CD14-positive monocyte (primary cell): ENCODE measurements around the gene TRAF3. TPM values are rescaled to one million over a fixed set of nuclear protein-coding genes. Genes with fewer than 3 reads are reported as not detected.

Experiments
- DNase-seq, 3 donors: peaks; one replicate each; pipeline ENCODE4 v3.0.0-alpha.2; 2011 to 2022
- H2AFZ ChIP-seq: 2 replicates; pipeline ENCODE4 v1.6.0; 2012; ENCODE audit warnings: mild to moderate bottlenecking, low read depth, low read length, inconsistent platforms; ENCODE audit not compliant: insufficient read depth, poor library complexity, severe bottlenecking
- H3K27ac ChIP-seq, 2 donors: 1 replicate in 1 of 2; 2 replicates in 1 of 2; pipeline ENCODE4 v1.5.1; 2012 to 2013; ENCODE audit warnings: low read length in 2 of 2, control low read depth in 1 of 2, inconsistent platforms in 1 of 2, low read depth in 1 of 2, mild to moderate bottlenecking in 1 of 2
- H3K27me3 ChIP-seq, 2 donors: one replicate each; pipeline versions ENCODE4 v1.6.0 to v1.6.1; 2011 to 2013; ENCODE audit warnings: low read length in 2 of 2; ENCODE audit not compliant: control insufficient read depth in 2 of 2, insufficient read depth in 2 of 2
- H3K36me3 ChIP-seq, 2 donors: replicated peaks in 1 of 2; 1 replicate in 1 of 2; 2 replicates in 1 of 2; pipeline versions ENCODE4 v1.5.1 to v1.6.1; 2012 to 2013; ENCODE audit warnings: low read length in 2 of 2, control low read depth in 1 of 2, inconsistent platforms in 1 of 2, mild to moderate bottlenecking in 1 of 2; ENCODE audit not compliant: insufficient read depth in 2 of 2, control insufficient read depth in 1 of 2
- H3K4me1 ChIP-seq, 2 donors: 1 replicate in 1 of 2; 2 replicates in 1 of 2; pipeline versions ENCODE4 v1.5.1 to v1.6.1; 2012 to 2013; ENCODE audit warnings: low read length in 2 of 2, control low read depth in 1 of 2, inconsistent platforms in 1 of 2, mild to moderate bottlenecking in 1 of 2, moderate library complexity in 1 of 2; ENCODE audit not compliant: insufficient read depth in 2 of 2, control insufficient read depth in 1 of 2
- H3K4me2 ChIP-seq: replicated peaks from 2 replicates; pipeline ENCODE3; 2012; ENCODE audit warnings: low read length, moderate library complexity, mild to moderate bottlenecking; ENCODE audit not compliant: poor library complexity, severe bottlenecking; ENCODE audit errors: extremely low read depth
- H3K4me3 ChIP-seq, 3 experiments: fragments of 200-600 bp in 1 of 3; sonication (generic) in 1 of 3; replicated peaks in 1 of 3; 1 replicate in 2 of 3; 2 replicates in 1 of 3; pipeline ENCODE4 v1.5.1; 2011 to 2013; ENCODE audit warnings: low read length in 3 of 3, mild to moderate bottlenecking in 3 of 3, control low read depth in 2 of 3, low read depth in 2 of 3, inconsistent platforms in 1 of 3, moderate library complexity in 1 of 3
- H3K79me2 ChIP-seq: 2 replicates; pipeline ENCODE4 v1.6.0; 2012; ENCODE audit warnings: mild to moderate bottlenecking, control low read depth, inconsistent platforms, low read length, moderate library complexity; ENCODE audit not compliant: insufficient read depth
- H3K9ac ChIP-seq: 2 replicates; pipeline ENCODE4 v1.6.0; 2017; ENCODE audit warnings: low read length, mild to moderate bottlenecking; ENCODE audit not compliant: insufficient read depth, poor library complexity, severe bottlenecking
- H3K9me3 ChIP-seq, 2 donors: replicated peaks in 1 of 2; 1 replicate in 1 of 2; 2 replicates in 1 of 2; pipeline versions ENCODE4 v1.5.1 to v1.6.1; 2012 to 2013; ENCODE audit warnings: low read length in 2 of 2, control low read depth in 1 of 2; ENCODE audit not compliant: control insufficient read depth in 1 of 2, insufficient read depth in 1 of 2
- H4K20me1 ChIP-seq: 2 replicates; pipeline ENCODE4 v1.6.0; 2012; ENCODE audit warnings: mild to moderate bottlenecking, low read length, control low read depth, moderate library complexity; ENCODE audit not compliant: insufficient read depth
- H3K27ac Mint-ChIP-seq, 7 donors: one replicate each; pipeline ENCODE4 v1.8.0; 2020; ENCODE audit warnings: mild to moderate bottlenecking in 7 of 7, mixed read lengths in 7 of 7, moderate library complexity in 6 of 7, inconsistent platforms in 2 of 7
- H3K27me3 Mint-ChIP-seq, 3 donors: one replicate each; pipeline ENCODE4 v1.8.0; 2021 to 2022; ENCODE audit warnings: low read depth in 3 of 3, mild to moderate bottlenecking in 3 of 3, mixed read lengths in 3 of 3, moderate library complexity in 3 of 3, inconsistent platforms in 1 of 3
- H3K36me3 Mint-ChIP-seq, 2 donors: one replicate each; pipeline ENCODE4 v1.8.0; 2020; ENCODE audit warnings: mixed read lengths in 2 of 2, inconsistent platforms in 1 of 2, mild to moderate bottlenecking in 1 of 2
- H3K4me1 Mint-ChIP-seq: one replicate; pipeline ENCODE4 v1.8.0; 2020; ENCODE audit warnings: mild to moderate bottlenecking, mixed read lengths
- H3K4me3 Mint-ChIP-seq, 2 donors: one replicate each; pipeline ENCODE4 v1.8.0; 2020; ENCODE audit warnings: mild to moderate bottlenecking in 2 of 2, mixed read lengths in 2 of 2, moderate library complexity in 1 of 2
- H3K9me3 Mint-ChIP-seq, 7 donors: one replicate each; pipeline ENCODE4 v1.8.0; 2020 to 2022; ENCODE audit warnings: mixed read lengths in 7 of 7, mild to moderate bottlenecking in 6 of 7, moderate library complexity in 6 of 7, inconsistent platforms in 2 of 7
- WGBS: methylation state at CpG from one replicate; pipeline ENCODE4 v1.1.5; 2013; ENCODE audit warnings: missing lambda C conversion rate; ENCODE audit not compliant: insufficient coverage; 5-methylcytosine and 5-hydroxymethylcytosine counted together
- intact Hi-C, 2 donors: fragments of 100-400 bp; cut with micrococcal nuclease; formaldehyde crosslinking; loops; one replicate each; pipeline versions ENCODE4 v1.15.0 to v1.15.1; 2023
- polyA plus RNA-seq, 3 donors: library from polyadenylated mRNA; depleted of rRNA in 1 of 3; unstranded in 2 of 3; stranded (reverse) in 1 of 3; fragments of 300-500 nt in 2 of 3; fragments of >200 nt in 1 of 3; fragmentation: Illumina TruSeq in 2 of 3; gene quantifications; 1 replicate in 2 of 3; 2 replicates in 1 of 3; pipeline ENCODE4 v1.2.3, GENCODE V29; 2012 to 2021
- TF ChIP-seq, protein P1 (sequence below): fragments of 200-600 bp; IDR thresholded peaks from one replicate; pipeline ENCODE4 v1.8.0; 2022; ENCODE audit warnings: antibody characterized with exemption, mild to moderate bottlenecking

TRAF3 gene
- polyA plus RNA-seq, 3 donors = 12.0 to 37.6 (median 17.3) TPM

DNA sequence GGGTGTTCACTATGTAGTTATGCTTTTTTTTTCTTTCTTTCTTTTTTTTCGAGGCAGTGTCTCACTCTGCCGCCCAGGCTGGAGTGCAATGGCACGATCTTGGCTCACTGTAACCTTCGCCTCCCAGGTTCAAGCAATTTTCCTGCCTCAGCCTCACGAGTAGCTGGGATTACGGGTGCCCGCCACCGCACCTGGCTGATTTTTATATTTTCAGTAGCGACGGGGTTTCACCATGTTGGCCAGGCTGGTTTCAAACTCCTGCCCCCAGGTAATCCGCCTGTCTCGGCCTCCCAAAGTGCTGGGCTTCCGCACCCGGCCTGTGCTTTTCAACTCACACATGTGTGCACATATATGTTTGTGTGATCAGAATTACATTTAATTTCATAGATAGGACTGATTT lies 106.3 kb downstream of the TRAF3 start:
- no peaks in the 10 kb centered on the region for H3K27me3 ChIP-seq
- no peak overlapping the region for H3K4me3 ChIP-seq
- intact Hi-C loops = no loop called here
- Mint-ChIP-seq H3K27ac (peak overlapping the region in 2 of 7 donors; percentile 12 to 16), H3K27me3 (no peaks in the 10 kb centered on the region), H3K36me3 (peaks cover 70 to 85% of the 10 kb centered on the region in 2 donors), H3K9me3 (peaks cover 0 to 1% (median 0%) of the 10 kb centered on the region in 7 donors), H3K4me1 (no peaks in the 10 kb centered on the region), H3K4me3 (no peak overlapping the region)
- no peaks in the 10 kb centered on the region for H3K4me1 ChIP-seq
- no peak overlapping the region for H2AFZ ChIP-seq
- 98% methylated on average over 9 of the region's 14 CpGs for WGBS
- H3K9me3 ChIP-seq = no peaks in the 10 kb centered on the region
- H3K27ac ChIP-seq = no peak overlapping the region
- TF ChIP-seq, protein P1, sequence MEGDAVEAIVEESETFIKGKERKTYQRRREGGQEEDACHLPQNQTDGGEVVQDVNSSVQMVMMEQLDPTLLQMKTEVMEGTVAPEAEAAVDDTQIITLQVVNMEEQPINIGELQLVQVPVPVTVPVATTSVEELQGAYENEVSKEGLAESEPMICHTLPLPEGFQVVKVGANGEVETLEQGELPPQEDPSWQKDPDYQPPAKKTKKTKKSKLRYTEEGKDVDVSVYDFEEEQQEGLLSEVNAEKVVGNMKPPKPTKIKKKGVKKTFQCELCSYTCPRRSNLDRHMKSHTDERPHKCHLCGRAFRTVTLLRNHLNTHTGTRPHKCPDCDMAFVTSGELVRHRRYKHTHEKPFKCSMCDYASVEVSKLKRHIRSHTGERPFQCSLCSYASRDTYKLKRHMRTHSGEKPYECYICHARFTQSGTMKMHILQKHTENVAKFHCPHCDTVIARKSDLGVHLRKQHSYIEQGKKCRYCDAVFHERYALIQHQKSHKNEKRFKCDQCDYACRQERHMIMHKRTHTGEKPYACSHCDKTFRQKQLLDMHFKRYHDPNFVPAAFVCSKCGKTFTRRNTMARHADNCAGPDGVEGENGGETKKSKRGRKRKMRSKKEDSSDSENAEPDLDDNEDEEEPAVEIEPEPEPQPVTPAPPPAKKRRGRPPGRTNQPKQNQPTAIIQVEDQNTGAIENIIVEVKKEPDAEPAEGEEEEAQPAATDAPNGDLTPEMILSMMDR = no peak
- no peaks in the 10 kb centered on the region for H3K79me2 ChIP-seq
- H4K20me1 ChIP-seq = peaks cover 16% of the 10 kb centered on the region
- H3K9ac ChIP-seq = no peak overlapping the region
- no peak for DNase-seq
- H3K4me2 ChIP-seq = no peak overlapping the region
- peaks cover 68 to 99% of the 10 kb centered on the region in 2 donors for H3K36me3 ChIP-seq

DNA sequence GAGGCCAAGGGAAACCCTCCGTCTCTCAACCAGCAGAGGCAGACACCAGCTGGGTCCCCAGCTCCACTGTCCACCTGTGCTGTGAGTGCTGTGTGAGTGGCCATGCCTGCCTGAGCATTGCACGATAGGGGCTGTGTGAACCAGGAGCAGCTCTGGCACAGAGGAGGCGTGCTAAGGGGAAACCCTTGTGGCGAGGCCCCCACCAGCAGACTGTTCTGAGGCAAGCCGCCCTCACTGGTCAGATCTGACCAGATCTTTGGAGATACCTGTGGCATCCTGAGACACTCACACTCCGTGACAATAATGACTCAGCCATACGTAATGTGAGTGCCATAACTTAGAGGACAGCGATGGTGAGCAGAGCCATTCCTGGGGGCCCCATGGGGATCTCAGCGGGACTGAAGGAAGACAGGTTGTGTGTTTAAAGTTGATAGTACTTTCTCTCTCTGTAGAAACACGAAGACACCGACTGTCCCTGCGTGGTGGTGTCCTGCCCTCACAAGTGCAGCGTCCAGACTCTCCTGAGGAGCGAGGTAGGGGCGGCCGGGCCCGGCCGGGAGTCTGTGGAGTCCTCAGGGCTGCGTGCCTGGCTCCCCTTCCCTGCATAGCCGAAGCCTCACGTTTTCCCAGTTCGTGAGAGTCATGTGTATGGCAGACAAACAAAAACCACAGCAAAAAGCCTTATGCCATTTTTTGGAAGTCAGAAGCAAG lies 108.6 kb downstream of the TRAF3 start:
- H3K9ac ChIP-seq = no peak overlapping the region

More for the DNA sequence above, 108.6 kb downstream of the TRAF3 start:
- Histone ChIP-seq H3K4me3 (no peak overlapping the region), H3K4me1 (no peaks in the 10 kb centered on the region), H3K4me2 (no peak overlapping the region), H3K36me3 (peaks cover 73 to 100% of the 10 kb centered on the region in 2 donors), H3K9me3 (no peaks in the 10 kb centered on the region), H3K27ac (no peak overlapping the region), H3K27me3 (no peaks in the 10 kb centered on the region), H4K20me1 (peaks cover 19% of the 10 kb centered on the region), H3K79me2 (no peaks in the 10 kb centered on the region), H2AFZ (no peak overlapping the region)
- Mint-ChIP-seq H3K4me1 (no peaks in the 10 kb centered on the region), H3K27ac (peak overlapping the region in 1 of 7 donors; percentile 70), H3K9me3 (peaks cover 0 to 1% (median 0%) of the 10 kb centered on the region in 7 donors), H3K36me3 (peaks cover 67 to 87% of the 10 kb centered on the region in 2 donors), H3K27me3 (no peaks in the 10 kb centered on the region), H3K4me3 (no peak overlapping the region)
- intact Hi-C loops = no loop called here
- 95% methylated on average over 16 of the region's 22 CpGs for WGBS
- TF ChIP-seq, protein P1 = no peak
- DNase-seq = no peak
